Measurements from ENCODE around the gene LPP. TPM values are rescaled to one million over a fixed set of nuclear protein-coding genes. Genes with fewer than 3 reads are reported as not detected.

Gene LPP
- total RNA-seq, 1 experiment from 2014 or later, result 20.4 TPM

GRCh38 chr3:188573291-188573940 lies 419.5 kb downstream of the LPP start:
- H3K79me2 ChIP-seq (ENCODE audit: low read length), result no peaks in the 10 kb centered on the region
- no peak for TF ChIP-seq EZH2 (IDR thresholded peaks at IDR 0.05; ENCODE audit: low read length, unreplicated experiment)
- TF ChIP-seq EZH2phosphoT487 (IDR thresholded peaks at IDR 0.05; ENCODE audit: borderline replicate concordance, low read length), result no peak
- no peak for TF ChIP-seq CTCF (conservative IDR thresholded peaks at IDR 0.05; ENCODE audit: low read depth, low read length)
- no peak overlapping the region for H3K4me2 ChIP-seq (ENCODE audit: low read length)
- H3K4me3 ChIP-seq (ENCODE audit: low read length), result no peak overlapping the region
- no peak for ATAC-seq
- H3K9me3 ChIP-seq (ENCODE audit: low read length), result no peaks in the 10 kb centered on the region
- no peaks in the 10 kb centered on the region for H3F3A ChIP-seq (ENCODE audit: low read length, unreplicated experiment)
- H2AFZ ChIP-seq (ENCODE audit: low read length), result no peak overlapping the region
- no TSS peak for BruUV-seq (replicated peaks)
- ChIA-PET POLR2A (ENCODE audit: unreplicated experiment) (no interaction called here), CTCF (no interaction called here)
- H4K20me1 ChIP-seq (ENCODE audit: low read length), result no peaks in the 10 kb centered on the region
- intact Hi-C loops (cut with micrococcal nuclease), result no loop called here
- H3K9ac ChIP-seq (ENCODE audit: low read length), result no peak overlapping the region
- no peaks in the 10 kb centered on the region for H3K36me3 ChIP-seq (ENCODE audit: low read depth, low read length)
- no peaks in the 10 kb centered on the region for H3K9me2 ChIP-seq (replicated peaks; ENCODE audit: low read length)
- H3K4me1 ChIP-seq (ENCODE audit: insufficient read depth, low read length), result no peaks in the 10 kb centered on the region; the same call in 1 of the 2 replicates
- no peak overlapping the region for H3K27ac ChIP-seq (ENCODE audit: low read length)
- DNase-seq, result no peak
- no peaks in the 10 kb centered on the region for H3K27me3 ChIP-seq (ENCODE audit: low read length)

DNA sequence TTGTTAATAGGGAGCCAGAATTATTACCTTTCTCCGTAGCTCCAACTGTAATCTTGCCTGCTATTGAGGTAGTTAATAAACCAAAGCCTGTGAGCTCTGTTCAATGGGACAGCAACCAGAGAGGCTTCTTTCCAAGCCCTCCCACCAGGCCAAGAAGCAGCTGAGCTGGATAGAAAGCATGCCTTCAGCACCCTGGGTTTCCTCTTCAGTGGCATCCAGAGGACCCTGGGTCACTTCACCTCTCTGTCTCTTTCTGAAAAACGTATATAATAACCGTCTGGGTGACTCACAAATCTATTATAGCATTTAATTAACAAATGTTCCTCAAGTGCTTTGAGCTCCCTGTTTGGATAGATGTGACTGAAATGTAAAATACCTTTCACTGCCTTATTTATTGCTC lies 420.0 kb downstream of the LPP start:
- Histone ChIP-seq H3K27me3 (ENCODE audit: low read length) (no peaks in the 10 kb centered on the region), H3K9me3 (ENCODE audit: low read length) (no peaks in the 10 kb centered on the region), H3K79me2 (ENCODE audit: low read length) (no peaks in the 10 kb centered on the region), H3K4me1 (ENCODE audit: insufficient read depth, low read length) (peaks cover 3% of the 10 kb centered on the region; the same call in 1 of the 2 replicates), H4K20me1 (ENCODE audit: low read length) (no peaks in the 10 kb centered on the region), H3K27ac (ENCODE audit: low read length) (no peak overlapping the region), H3F3A (ENCODE audit: low read length, unreplicated experiment) (no peaks in the 10 kb centered on the region), H3K9me2 (replicated peaks; ENCODE audit: low read length) (no peaks in the 10 kb centered on the region), H3K4me3 (ENCODE audit: low read length) (no peak overlapping the region), H3K4me2 (ENCODE audit: low read length) (no peak overlapping the region), H3K36me3 (ENCODE audit: low read depth, low read length) (no peaks in the 10 kb centered on the region), H2AFZ (ENCODE audit: low read length) (no peak overlapping the region), H3K9ac (ENCODE audit: low read length) (no peak overlapping the region)
- CTCF ChIA-PET, result no interaction called here
- intact Hi-C loops (cut with micrococcal nuclease), result no loop called here
- POLR2A ChIA-PET (ENCODE audit: unreplicated experiment), result no interaction called here
- no peak for ATAC-seq
- TF ChIP-seq EZH2phosphoT487 (IDR thresholded peaks at IDR 0.05; ENCODE audit: borderline replicate concordance, low read length) (no peak), EZH2 (IDR thresholded peaks at IDR 0.05; ENCODE audit: low read length, unreplicated experiment) (no peak), CTCF (conservative IDR thresholded peaks at IDR 0.05; ENCODE audit: low read depth, low read length) (no peak)
- DNase-seq, result no peak
- BruUV-seq (replicated peaks), result no TSS peak

DNA sequence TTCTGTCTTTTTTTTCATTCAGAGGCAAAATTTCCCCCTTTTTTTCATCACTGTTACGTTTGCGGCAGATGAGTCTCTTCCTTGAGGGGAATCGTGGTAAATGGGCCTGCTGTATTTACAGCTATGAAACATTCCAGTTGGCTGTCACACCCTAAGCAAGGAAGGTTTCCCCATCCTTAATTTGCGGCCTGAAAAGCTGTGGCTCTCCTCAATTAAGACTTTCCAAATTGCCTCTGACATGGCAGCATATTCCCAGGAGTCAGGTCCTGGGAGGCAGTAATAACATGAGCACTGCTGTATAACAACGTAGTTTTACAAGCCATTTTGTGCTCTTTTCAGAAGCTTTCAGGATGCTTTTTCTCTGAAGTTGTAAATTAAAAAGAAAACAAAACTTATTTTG lies 420.9 kb downstream of the LPP start:
- no peak overlapping the region for H2AFZ ChIP-seq (ENCODE audit: low read length)
- ATAC-seq (no peak), DNase-seq (no peak)
- no TSS peak for BruUV-seq (replicated peaks)
- H3K9me2 ChIP-seq (replicated peaks; ENCODE audit: low read length), result no peaks in the 10 kb centered on the region
- H3K9me3 ChIP-seq (ENCODE audit: low read length), result no peaks in the 10 kb centered on the region
- no peak overlapping the region for H3K9ac ChIP-seq (ENCODE audit: low read length)
- H4K20me1 ChIP-seq (ENCODE audit: low read length), result no peaks in the 10 kb centered on the region
- no peaks in the 10 kb centered on the region for H3K36me3 ChIP-seq (ENCODE audit: low read depth, low read length)
- H3K4me3 ChIP-seq (ENCODE audit: low read length), result no peak overlapping the region
- intact Hi-C loops (cut with micrococcal nuclease), result no loop called here
- CTCF ChIA-PET, result no interaction called here
- no peaks in the 10 kb centered on the region for H3F3A ChIP-seq (ENCODE audit: low read length, unreplicated experiment)
- peaks cover 3% of the 10 kb centered on the region; the same call in 1 of the 2 replicates for H3K4me1 ChIP-seq (ENCODE audit: insufficient read depth, low read length)
- no peak overlapping the region for H3K27ac ChIP-seq (ENCODE audit: low read length)
- H3K27me3 ChIP-seq (ENCODE audit: low read length), result no peaks in the 10 kb centered on the region
- POLR2A ChIA-PET (ENCODE audit: unreplicated experiment), result no interaction called here
- H3K4me2 ChIP-seq (ENCODE audit: low read length), result no peak overlapping the region
- TF ChIP-seq CTCF (conservative IDR thresholded peaks at IDR 0.05; ENCODE audit: low read depth, low read length) (no peak), EZH2 (IDR thresholded peaks at IDR 0.05; ENCODE audit: low read length, unreplicated experiment) (no peak), EZH2phosphoT487 (IDR thresholded peaks at IDR 0.05; ENCODE audit: borderline replicate concordance, low read length) (no peak)
- H3K79me2 ChIP-seq (ENCODE audit: low read length), result no peaks in the 10 kb centered on the region

All from PC-3 (cell line).